Measurements from ENCODE around the gene SETD7.

Gene SETD7

DNA sequence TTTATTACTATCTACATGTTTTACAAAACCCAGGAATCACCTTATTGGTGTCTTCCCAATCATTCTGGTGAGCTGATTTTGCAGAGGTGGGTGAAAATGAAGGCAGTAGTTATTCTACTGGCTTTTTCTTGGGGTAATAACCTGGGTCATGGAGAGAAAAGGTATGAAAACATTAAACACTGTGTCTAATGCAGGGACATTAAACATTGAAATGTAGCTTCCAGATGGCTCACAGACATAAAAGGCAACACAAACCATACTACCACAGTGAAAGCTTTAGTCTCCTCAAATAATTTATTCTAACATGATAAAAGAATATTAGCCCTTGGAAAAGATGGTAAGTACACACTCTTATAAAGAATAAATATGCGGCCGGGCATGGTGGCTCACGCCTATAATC lies 8.0 kb downstream of the SETD7 start:
- Histone ChIP-seq H3K4me2 (ENCODE audit: low read depth, low read length, poor library complexity, severe bottlenecking) (no peak overlapping the region), H3F3A (ENCODE audit: low read depth) (no peaks in the 10 kb centered on the region), H3K27me3 (ENCODE audit: insufficient read depth, low read length, poor library complexity, severe bottlenecking) (no peaks in the 10 kb centered on the region), H3K9ac (ENCODE audit: low read depth, low read length, poor library complexity, severe bottlenecking) (no peak overlapping the region), H4K20me1 (ENCODE audit: insufficient read depth, low read length, poor library complexity, severe bottlenecking) (peaks cover 51% of the 10 kb centered on the region), H3K9me3 (ENCODE audit: insufficient read depth, low read depth, low read length) (no peaks in the 10 kb centered on the region), H2AFZ (ENCODE audit: low read length) (no peak overlapping the region), H3K79me2 (ENCODE audit: insufficient read depth, low read length) (peaks cover 90% of the 10 kb centered on the region), H3K9me2 (replicated peaks; ENCODE audit: low read depth, low read length) (no peaks in the 10 kb centered on the region), H3K36me3 (ENCODE audit: insufficient read depth, low read length) (peaks cover 40% of the 10 kb centered on the region), H3K4me1 (ENCODE audit: insufficient read depth, low read length, poor library complexity, severe bottlenecking) (peaks cover 33% of the 10 kb centered on the region), H3K4me3 (ENCODE audit: low read length, poor library complexity, severe bottlenecking) (no peak overlapping the region)
- TF ChIP-seq, protein P1, sequence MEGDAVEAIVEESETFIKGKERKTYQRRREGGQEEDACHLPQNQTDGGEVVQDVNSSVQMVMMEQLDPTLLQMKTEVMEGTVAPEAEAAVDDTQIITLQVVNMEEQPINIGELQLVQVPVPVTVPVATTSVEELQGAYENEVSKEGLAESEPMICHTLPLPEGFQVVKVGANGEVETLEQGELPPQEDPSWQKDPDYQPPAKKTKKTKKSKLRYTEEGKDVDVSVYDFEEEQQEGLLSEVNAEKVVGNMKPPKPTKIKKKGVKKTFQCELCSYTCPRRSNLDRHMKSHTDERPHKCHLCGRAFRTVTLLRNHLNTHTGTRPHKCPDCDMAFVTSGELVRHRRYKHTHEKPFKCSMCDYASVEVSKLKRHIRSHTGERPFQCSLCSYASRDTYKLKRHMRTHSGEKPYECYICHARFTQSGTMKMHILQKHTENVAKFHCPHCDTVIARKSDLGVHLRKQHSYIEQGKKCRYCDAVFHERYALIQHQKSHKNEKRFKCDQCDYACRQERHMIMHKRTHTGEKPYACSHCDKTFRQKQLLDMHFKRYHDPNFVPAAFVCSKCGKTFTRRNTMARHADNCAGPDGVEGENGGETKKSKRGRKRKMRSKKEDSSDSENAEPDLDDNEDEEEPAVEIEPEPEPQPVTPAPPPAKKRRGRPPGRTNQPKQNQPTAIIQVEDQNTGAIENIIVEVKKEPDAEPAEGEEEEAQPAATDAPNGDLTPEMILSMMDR (conservative IDR thresholded peaks at IDR 0.05; ENCODE audit: low read length): no peak
- TF ChIP-seq EZH2phosphoT487 (IDR thresholded peaks at IDR 0.05; ENCODE audit: borderline replicate concordance): no peak

DNA sequence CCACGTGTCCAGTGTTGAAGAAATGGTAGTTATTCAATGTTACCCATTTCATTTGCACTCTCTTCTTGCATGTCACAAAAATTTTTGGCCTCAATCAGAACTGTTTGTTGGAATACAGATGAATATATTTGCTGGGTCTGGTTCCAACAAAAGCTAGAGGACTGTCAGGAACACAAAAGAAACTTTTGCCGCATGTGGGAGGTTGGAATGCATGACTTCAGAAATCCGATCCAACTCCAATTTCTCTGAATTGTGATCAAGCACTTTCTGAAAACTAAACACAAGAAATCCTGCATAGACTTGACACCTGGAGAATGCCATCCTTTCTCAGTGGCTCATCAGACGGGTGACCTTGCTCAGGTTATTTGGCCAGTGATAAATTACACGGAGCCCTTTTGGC lies 15.4 kb downstream of the SETD7 start:
- no peaks in the 10 kb centered on the region for H3K9me3 ChIP-seq (ENCODE audit: insufficient read depth, low read depth, low read length)
- no peaks in the 10 kb centered on the region for H3F3A ChIP-seq (ENCODE audit: low read depth)
- TF ChIP-seq, protein P1 (conservative IDR thresholded peaks at IDR 0.05; ENCODE audit: low read length): no peak
- no peak for TF ChIP-seq EZH2phosphoT487 (IDR thresholded peaks at IDR 0.05; ENCODE audit: borderline replicate concordance)
- no peaks in the 10 kb centered on the region for H3K27me3 ChIP-seq (ENCODE audit: insufficient read depth, low read length, poor library complexity, severe bottlenecking)
- H3K4me2 ChIP-seq (ENCODE audit: low read depth, low read length, poor library complexity, severe bottlenecking): no peak overlapping the region
- H3K9me2 ChIP-seq (replicated peaks; ENCODE audit: low read depth, low read length): no peaks in the 10 kb centered on the region
- H2AFZ ChIP-seq (ENCODE audit: low read length): no peak overlapping the region
- peaks cover 11% of the 10 kb centered on the region for H4K20me1 ChIP-seq (ENCODE audit: insufficient read depth, low read length, poor library complexity, severe bottlenecking)
- peaks cover 52% of the 10 kb centered on the region for H3K79me2 ChIP-seq (ENCODE audit: insufficient read depth, low read length)
- no peak overlapping the region for H3K9ac ChIP-seq (ENCODE audit: low read depth, low read length, poor library complexity, severe bottlenecking)
- no peak overlapping the region for H3K4me3 ChIP-seq (ENCODE audit: low read length, poor library complexity, severe bottlenecking)
- peaks cover 46% of the 10 kb centered on the region; the same call in 1 of the 2 replicates for H3K36me3 ChIP-seq (ENCODE audit: insufficient read depth, low read length)
- no peaks in the 10 kb centered on the region for H3K4me1 ChIP-seq (ENCODE audit: insufficient read depth, low read length, poor library complexity, severe bottlenecking)

DNA sequence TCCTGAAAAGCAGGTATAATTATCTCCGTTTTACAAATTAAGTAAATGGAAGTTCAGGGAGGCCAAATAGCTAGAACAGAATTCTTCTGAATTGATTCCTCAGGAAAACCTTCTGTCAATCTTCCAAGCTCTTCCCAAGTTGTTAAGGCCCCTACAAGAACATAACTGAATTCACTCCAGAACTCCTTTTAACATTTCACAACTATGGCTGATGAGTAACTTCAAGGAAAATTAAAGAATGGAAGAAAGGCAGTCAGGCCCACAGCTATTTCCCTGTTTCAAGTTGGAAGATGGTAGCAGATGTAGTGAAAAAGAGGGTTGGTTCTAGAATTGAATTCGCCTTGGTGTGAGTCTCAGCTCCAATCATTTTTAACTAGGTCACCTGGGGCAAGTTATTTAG lies 15.9 kb downstream of the SETD7 start:
- H3K9me2 ChIP-seq (replicated peaks; ENCODE audit: low read depth, low read length): no peaks in the 10 kb centered on the region
- H3F3A ChIP-seq (ENCODE audit: low read depth): no peaks in the 10 kb centered on the region
- TF ChIP-seq EZH2phosphoT487 (IDR thresholded peaks at IDR 0.05; ENCODE audit: borderline replicate concordance): no peak
- TF ChIP-seq, protein P1 (conservative IDR thresholded peaks at IDR 0.05; ENCODE audit: low read length): no peak
- H3K27me3 ChIP-seq (ENCODE audit: insufficient read depth, low read length, poor library complexity, severe bottlenecking): no peaks in the 10 kb centered on the region
- no peaks in the 10 kb centered on the region for H3K9me3 ChIP-seq (ENCODE audit: insufficient read depth, low read depth, low read length)
- H3K4me1 ChIP-seq (ENCODE audit: insufficient read depth, low read length, poor library complexity, severe bottlenecking): no peaks in the 10 kb centered on the region
- H3K4me3 ChIP-seq (ENCODE audit: low read length, poor library complexity, severe bottlenecking): no peak overlapping the region
- H3K36me3 ChIP-seq (ENCODE audit: insufficient read depth, low read length): peaks cover 41% of the 10 kb centered on the region; the same call in 1 of the 2 replicates
- H4K20me1 ChIP-seq (ENCODE audit: insufficient read depth, low read length, poor library complexity, severe bottlenecking): peaks cover 11% of the 10 kb centered on the region
- H3K4me2 ChIP-seq (ENCODE audit: low read depth, low read length, poor library complexity, severe bottlenecking): no peak overlapping the region
- H3K9ac ChIP-seq (ENCODE audit: low read depth, low read length, poor library complexity, severe bottlenecking): no peak overlapping the region
- peaks cover 47% of the 10 kb centered on the region for H3K79me2 ChIP-seq (ENCODE audit: insufficient read depth, low read length)
- no peak overlapping the region for H2AFZ ChIP-seq (ENCODE audit: low read length)
